ENCODE data around the gene ATP2A3.

DNA sequence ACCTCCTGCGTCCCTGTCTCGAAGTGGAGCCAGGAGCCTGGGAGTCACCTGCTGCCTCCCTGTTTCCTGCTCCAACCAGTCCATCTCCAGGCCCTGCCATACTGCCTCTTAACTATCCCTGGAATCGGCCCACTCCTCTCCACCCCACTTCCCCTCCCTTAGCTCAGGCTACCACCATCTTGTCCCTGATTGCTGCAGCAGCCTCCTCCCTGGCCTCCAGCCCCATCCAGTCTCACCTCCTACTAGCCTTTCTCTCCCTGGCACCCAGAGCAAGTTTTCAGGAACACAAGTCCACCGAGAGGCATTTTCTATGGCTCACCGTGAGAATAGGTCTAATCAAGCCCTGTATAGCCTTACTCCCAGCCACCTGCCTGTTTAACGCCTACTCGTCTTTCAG, 70.5 kb downstream of the ATP2A3 start:
- TF ChIP-seq EP300 (conservative IDR thresholded peaks at IDR 0.05; ENCODE audit: poor library complexity, severe bottlenecking): no peak
- TF ChIP-seq, protein P1, sequence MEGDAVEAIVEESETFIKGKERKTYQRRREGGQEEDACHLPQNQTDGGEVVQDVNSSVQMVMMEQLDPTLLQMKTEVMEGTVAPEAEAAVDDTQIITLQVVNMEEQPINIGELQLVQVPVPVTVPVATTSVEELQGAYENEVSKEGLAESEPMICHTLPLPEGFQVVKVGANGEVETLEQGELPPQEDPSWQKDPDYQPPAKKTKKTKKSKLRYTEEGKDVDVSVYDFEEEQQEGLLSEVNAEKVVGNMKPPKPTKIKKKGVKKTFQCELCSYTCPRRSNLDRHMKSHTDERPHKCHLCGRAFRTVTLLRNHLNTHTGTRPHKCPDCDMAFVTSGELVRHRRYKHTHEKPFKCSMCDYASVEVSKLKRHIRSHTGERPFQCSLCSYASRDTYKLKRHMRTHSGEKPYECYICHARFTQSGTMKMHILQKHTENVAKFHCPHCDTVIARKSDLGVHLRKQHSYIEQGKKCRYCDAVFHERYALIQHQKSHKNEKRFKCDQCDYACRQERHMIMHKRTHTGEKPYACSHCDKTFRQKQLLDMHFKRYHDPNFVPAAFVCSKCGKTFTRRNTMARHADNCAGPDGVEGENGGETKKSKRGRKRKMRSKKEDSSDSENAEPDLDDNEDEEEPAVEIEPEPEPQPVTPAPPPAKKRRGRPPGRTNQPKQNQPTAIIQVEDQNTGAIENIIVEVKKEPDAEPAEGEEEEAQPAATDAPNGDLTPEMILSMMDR (IDR thresholded peaks at IDR 0.05; ENCODE audit: poor library complexity, severe bottlenecking): no peak
- no peak for TF ChIP-seq TAF1 (IDR thresholded peaks at IDR 0.05; ENCODE audit: low read depth)
- no peak for TF ChIP-seq SMC3 (conservative IDR thresholded peaks at IDR 0.05; ENCODE audit: poor library complexity)
- TF ChIP-seq POLR2AphosphoS5 (IDR thresholded peaks at IDR 0.05): no peak
- TF ChIP-seq, protein P2, sequence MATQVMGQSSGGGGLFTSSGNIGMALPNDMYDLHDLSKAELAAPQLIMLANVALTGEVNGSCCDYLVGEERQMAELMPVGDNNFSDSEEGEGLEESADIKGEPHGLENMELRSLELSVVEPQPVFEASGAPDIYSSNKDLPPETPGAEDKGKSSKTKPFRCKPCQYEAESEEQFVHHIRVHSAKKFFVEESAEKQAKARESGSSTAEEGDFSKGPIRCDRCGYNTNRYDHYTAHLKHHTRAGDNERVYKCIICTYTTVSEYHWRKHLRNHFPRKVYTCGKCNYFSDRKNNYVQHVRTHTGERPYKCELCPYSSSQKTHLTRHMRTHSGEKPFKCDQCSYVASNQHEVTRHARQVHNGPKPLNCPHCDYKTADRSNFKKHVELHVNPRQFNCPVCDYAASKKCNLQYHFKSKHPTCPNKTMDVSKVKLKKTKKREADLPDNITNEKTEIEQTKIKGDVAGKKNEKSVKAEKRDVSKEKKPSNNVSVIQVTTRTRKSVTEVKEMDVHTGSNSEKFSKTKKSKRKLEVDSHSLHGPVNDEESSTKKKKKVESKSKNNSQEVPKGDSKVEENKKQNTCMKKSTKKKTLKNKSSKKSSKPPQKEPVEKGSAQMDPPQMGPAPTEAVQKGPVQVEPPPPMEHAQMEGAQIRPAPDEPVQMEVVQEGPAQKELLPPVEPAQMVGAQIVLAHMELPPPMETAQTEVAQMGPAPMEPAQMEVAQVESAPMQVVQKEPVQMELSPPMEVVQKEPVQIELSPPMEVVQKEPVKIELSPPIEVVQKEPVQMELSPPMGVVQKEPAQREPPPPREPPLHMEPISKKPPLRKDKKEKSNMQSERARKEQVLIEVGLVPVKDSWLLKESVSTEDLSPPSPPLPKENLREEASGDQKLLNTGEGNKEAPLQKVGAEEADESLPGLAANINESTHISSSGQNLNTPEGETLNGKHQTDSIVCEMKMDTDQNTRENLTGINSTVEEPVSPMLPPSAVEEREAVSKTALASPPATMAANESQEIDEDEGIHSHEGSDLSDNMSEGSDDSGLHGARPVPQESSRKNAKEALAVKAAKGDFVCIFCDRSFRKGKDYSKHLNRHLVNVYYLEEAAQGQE (IDR thresholded peaks at IDR 0.05; ENCODE audit: borderline replicate concordance): no peak

Measured in neural cell (in vitro differentiated cells).